OCI-LY1 (cell line): Measurements from ENCODE around the gene MMRN2.
"Not testable (repeated sequence)": the region's sequence is repeated elsewhere in the genome, so short reads cannot be mapped to it uniquely, and the experiment has no call there.

Source experiments
- CTCF ChIP-seq: fragments of 200-600 bp; sonication (generic), shearing (Covaris generic); IDR thresholded peaks from 2 replicates; pipeline ENCODE4 v1.5.1; 2017; ENCODE audit warnings: mild to moderate bottlenecking, antibody characterized with exemption, low read length, moderate library complexity, mixed read lengths
- EZH2 ChIP-seq: fragments of 200-600 bp; sonication (generic), shearing (Covaris generic); IDR thresholded peaks from 2 replicates; pipeline ENCODE4 v1.8.0; 2017; ENCODE audit warnings: borderline replicate concordance, mixed run types, mild to moderate bottlenecking, antibody characterized with exemption, low read length, moderate library complexity, mixed read lengths

GRCh38 chr10:86947806-86948205 is 9.6 kb downstream of the MMRN2 start:
- not testable (repeated sequence) for TF ChIP-seq EZH2, CTCF
